Hematopoietic multipotent progenitor cell (in vitro differentiated cells): ENCODE results near the gene OTUB2. TPM values are rescaled to one million over a fixed set of nuclear protein-coding genes. Genes with fewer than 3 reads are reported as not detected.

Source experiments
- DNase-seq, 3 donors: peaks; one replicate each; pipeline ENCODE4 v3.0.0-alpha.2; 2011 to 2015; ENCODE audit warnings: low read depth in 2 of 3, low spot score in 2 of 3
- total RNA-seq: library from RNA; depleted of rRNA; stranded (reverse); fragments of >200 nt; gene quantifications from one replicate; pipeline ENCODE4 v1.2.3, GENCODE V29; 2012

Gene OTUB2
- total RNA-seq, 1 donor: 0.54 TPM

- DNase-seq: no peak
These were observed 63.3 kb downstream of the OTUB2 start for GRCh38 chr14:94089479-94089878.

GRCh38 chr14:94093418-94093817, 67.3 kb downstream of the OTUB2 start:
- no peak for DNase-seq

GRCh38 chr14:94097091-94097490, 71.0 kb downstream of the OTUB2 start:
- DNase-seq: no peak

Other genes starting within 250 kb of the OTUB2 start
- not detected for gene PRIMA1, start 237.9 kb upstream of the OTUB2 start, total RNA-seq
- not detected for gene FAM181A, start 99.0 kb upstream of the OTUB2 start, total RNA-seq
- gene ASB2, start 49.8 kb upstream of the OTUB2 start, total RNA-seq: 1.1 TPM
- not detected for gene CCDC197, start 29.0 kb upstream of the OTUB2 start, total RNA-seq
- gene DDX24, start 54.9 kb downstream of the OTUB2 start, total RNA-seq: 81.3 TPM
- 14.8 TPM for gene IFI27L1, start 55.0 kb downstream of the OTUB2 start, total RNA-seq
- gene IFI27, start 84.4 kb downstream of the OTUB2 start, total RNA-seq: 1.6 TPM
- 64.6 TPM for gene IFI27L2, start 103.3 kb downstream of the OTUB2 start, total RNA-seq
- under 0.01 TPM for gene PPP4R4, start 148.0 kb downstream of the OTUB2 start, total RNA-seq